ENCODE measurements around the gene JARID2.

DNA sequence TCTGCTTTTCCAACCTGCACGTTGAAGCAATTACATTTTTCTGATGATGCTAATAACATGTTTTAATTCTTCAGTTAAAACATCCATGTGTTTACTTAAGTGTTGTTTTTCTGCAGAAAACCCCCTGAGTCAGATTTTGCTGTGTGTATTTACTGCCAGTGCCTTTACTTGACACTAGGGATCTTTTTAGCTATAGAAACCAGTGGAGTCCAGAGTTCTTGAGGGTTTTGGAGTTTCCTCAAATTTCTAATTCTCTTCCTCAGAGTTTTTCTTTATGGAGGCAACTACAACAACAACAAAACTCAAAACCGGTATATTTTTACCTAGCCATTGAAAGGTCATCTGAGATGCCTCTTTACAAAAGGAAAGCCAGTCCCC lies 168.4 kb downstream of the JARID2 start:
- TF ChIP-seq, protein P1, sequence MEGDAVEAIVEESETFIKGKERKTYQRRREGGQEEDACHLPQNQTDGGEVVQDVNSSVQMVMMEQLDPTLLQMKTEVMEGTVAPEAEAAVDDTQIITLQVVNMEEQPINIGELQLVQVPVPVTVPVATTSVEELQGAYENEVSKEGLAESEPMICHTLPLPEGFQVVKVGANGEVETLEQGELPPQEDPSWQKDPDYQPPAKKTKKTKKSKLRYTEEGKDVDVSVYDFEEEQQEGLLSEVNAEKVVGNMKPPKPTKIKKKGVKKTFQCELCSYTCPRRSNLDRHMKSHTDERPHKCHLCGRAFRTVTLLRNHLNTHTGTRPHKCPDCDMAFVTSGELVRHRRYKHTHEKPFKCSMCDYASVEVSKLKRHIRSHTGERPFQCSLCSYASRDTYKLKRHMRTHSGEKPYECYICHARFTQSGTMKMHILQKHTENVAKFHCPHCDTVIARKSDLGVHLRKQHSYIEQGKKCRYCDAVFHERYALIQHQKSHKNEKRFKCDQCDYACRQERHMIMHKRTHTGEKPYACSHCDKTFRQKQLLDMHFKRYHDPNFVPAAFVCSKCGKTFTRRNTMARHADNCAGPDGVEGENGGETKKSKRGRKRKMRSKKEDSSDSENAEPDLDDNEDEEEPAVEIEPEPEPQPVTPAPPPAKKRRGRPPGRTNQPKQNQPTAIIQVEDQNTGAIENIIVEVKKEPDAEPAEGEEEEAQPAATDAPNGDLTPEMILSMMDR (IDR thresholded peaks at IDR 0.05) = no peak
- TF ChIP-seq MAX (IDR thresholded peaks at IDR 0.05; ENCODE audit: low read depth) (no peak), RCOR1 (IDR thresholded peaks at IDR 0.05; ENCODE audit: low read length) (no peak), YY1 (IDR thresholded peaks at IDR 0.05; ENCODE audit: low read depth) (no peak), FOXM1 (IDR thresholded peaks at IDR 0.05; ENCODE audit: low read depth) (no peak), POLR2AphosphoS5 (IDR thresholded peaks at IDR 0.05; ENCODE audit: low read depth, low read length) (no peak), USF2 (IDR thresholded peaks at IDR 0.05; ENCODE audit: borderline replicate concordance, low read depth, low read length) (no peak)

Measured in SK-N-SH (cell line).